ENCODE measurements around the gene SMOC1. TPM values are rescaled to one million over a fixed set of nuclear protein-coding genes. Genes with fewer than 3 reads are reported as not detected.

SMOC1 gene
- total and polyA plus RNA-seq, 2 donors = 0.19 to 0.71 TPM

- Histone ChIP-seq H3K4me1 (ENCODE audit: control insufficient read depth in 2 of 2, insufficient read depth in 2 of 2, low read length in 2 of 2) (no peaks in the 10 kb centered on the region), H3K4me3 (ENCODE audit: low read length in 2 of 2) (no peak overlapping the region), H3K27ac (ENCODE audit: low read depth in 1 of 2, low read length in 1 of 2) (no peak overlapping the region), H3K9me3 (ENCODE audit: control insufficient read depth in 2 of 2, insufficient read depth in 1 of 2, low read length in 1 of 2) (no peaks in the 10 kb centered on the region), H3K27me3 (ENCODE audit: control insufficient read depth in 2 of 2, insufficient read depth in 1 of 2, low read length in 1 of 2) (peaks cover 0 to 7% of the 10 kb centered on the region in 2 donors), H3K36me3 (ENCODE audit: control insufficient read depth in 2 of 2, insufficient read depth in 2 of 2, low read length in 1 of 2) (no peaks in the 10 kb centered on the region)
- no peak for DNase-seq (ENCODE audit: low read depth in 6 of 9, low spot score in 9 of 9)
- WGBS = 84% methylated on average over 8 of the region's 8 CpGs
These were observed 20.4 kb upstream of the SMOC1 start for GRCh38 chr14:69858801-69859200.

GRCh38 chr14:69859591-69859990 is 19.6 kb upstream of the SMOC1 start:
- 94% methylated on average over 14 of the region's 14 CpGs for WGBS
- Histone ChIP-seq H3K27ac (ENCODE audit: low read depth in 1 of 2, low read length in 1 of 2) (no peak overlapping the region), H3K27me3 (ENCODE audit: control insufficient read depth in 2 of 2, insufficient read depth in 1 of 2, low read length in 1 of 2) (peaks cover 0 to 7% of the 10 kb centered on the region in 2 donors), H3K4me3 (ENCODE audit: low read length in 2 of 2) (no peak overlapping the region), H3K9me3 (ENCODE audit: control insufficient read depth in 2 of 2, insufficient read depth in 1 of 2, low read length in 1 of 2) (no peaks in the 10 kb centered on the region), H3K36me3 (ENCODE audit: control insufficient read depth in 2 of 2, insufficient read depth in 2 of 2, low read length in 1 of 2) (no peaks in the 10 kb centered on the region), H3K4me1 (ENCODE audit: control insufficient read depth in 2 of 2, insufficient read depth in 2 of 2, low read length in 2 of 2) (no peaks in the 10 kb centered on the region)
- DNase-seq (ENCODE audit: low read depth in 6 of 9, low spot score in 9 of 9) = no peak

GRCh38 chr14:69860221-69860620 is 19.0 kb upstream of the SMOC1 start:
- no peaks in the 10 kb centered on the region for H3K36me3 ChIP-seq (ENCODE audit: control insufficient read depth in 2 of 2, insufficient read depth in 2 of 2, low read length in 1 of 2)
- H3K27me3 ChIP-seq (ENCODE audit: control insufficient read depth in 2 of 2, insufficient read depth in 1 of 2, low read length in 1 of 2) = peaks cover 0 to 7% of the 10 kb centered on the region in 2 donors
- DNase-seq (ENCODE audit: low read depth in 6 of 9, low spot score in 9 of 9) = no peak
- H3K27ac ChIP-seq (ENCODE audit: low read depth in 1 of 2, low read length in 1 of 2) = no peak overlapping the region
- 78% methylated on average over 12 of the region's 12 CpGs for WGBS
- no peaks in the 10 kb centered on the region for H3K4me1 ChIP-seq (ENCODE audit: control insufficient read depth in 2 of 2, insufficient read depth in 2 of 2, low read length in 2 of 2)
- H3K9me3 ChIP-seq (ENCODE audit: control insufficient read depth in 2 of 2, insufficient read depth in 1 of 2, low read length in 1 of 2) = no peaks in the 10 kb centered on the region
- no peak overlapping the region for H3K4me3 ChIP-seq (ENCODE audit: low read length in 2 of 2)

GRCh38 chr14:69861025-69861569 is 18.1 kb upstream of the SMOC1 start:
- Histone ChIP-seq H3K4me1 (ENCODE audit: control insufficient read depth in 2 of 2, insufficient read depth in 2 of 2, low read length in 2 of 2) (no peaks in the 10 kb centered on the region), H3K9me3 (ENCODE audit: control insufficient read depth in 2 of 2, insufficient read depth in 1 of 2, low read length in 1 of 2) (peaks cover 0 to 6% of the 10 kb centered on the region in 2 donors), H3K4me3 (ENCODE audit: low read length in 2 of 2) (no peak overlapping the region), H3K27ac (ENCODE audit: low read depth in 1 of 2, low read length in 1 of 2) (no peak overlapping the region), H3K27me3 (ENCODE audit: control insufficient read depth in 2 of 2, insufficient read depth in 1 of 2, low read length in 1 of 2) (peaks cover 0 to 7% of the 10 kb centered on the region in 2 donors), H3K36me3 (ENCODE audit: control insufficient read depth in 2 of 2, insufficient read depth in 2 of 2, low read length in 1 of 2) (no peaks in the 10 kb centered on the region)
- 98% methylated on average over 3 of the region's 3 CpGs for WGBS
- DNase-seq (ENCODE audit: low read depth in 6 of 9, low spot score in 9 of 9) = no peak

- peaks cover 0 to 6% of the 10 kb centered on the region in 2 donors for H3K9me3 ChIP-seq (ENCODE audit: control insufficient read depth in 2 of 2, insufficient read depth in 1 of 2, low read length in 1 of 2)
- H3K36me3 ChIP-seq (ENCODE audit: control insufficient read depth in 2 of 2, insufficient read depth in 2 of 2, low read length in 1 of 2) = no peaks in the 10 kb centered on the region
- 94% methylated on average over 4 of the region's 4 CpGs for WGBS
- H3K4me1 ChIP-seq (ENCODE audit: control insufficient read depth in 2 of 2, insufficient read depth in 2 of 2, low read length in 2 of 2) = no peaks in the 10 kb centered on the region
- no peak overlapping the region for H3K4me3 ChIP-seq (ENCODE audit: low read length in 2 of 2)
- H3K27ac ChIP-seq (ENCODE audit: low read depth in 1 of 2, low read length in 1 of 2) = no peak overlapping the region
- H3K27me3 ChIP-seq (ENCODE audit: control insufficient read depth in 2 of 2, insufficient read depth in 1 of 2, low read length in 1 of 2) = peaks cover 0 to 7% of the 10 kb centered on the region in 2 donors
- no peak for DNase-seq (ENCODE audit: low read depth in 6 of 9, low spot score in 9 of 9)
These were observed 16.1 kb upstream of the SMOC1 start for GRCh38 chr14:69863083-69863482.

GRCh38 chr14:69865701-69866365 is 13.4 kb upstream of the SMOC1 start:
- DNase-seq (ENCODE audit: low read depth in 6 of 9, low spot score in 9 of 9) = no peak
- H3K4me1 ChIP-seq (ENCODE audit: control insufficient read depth in 2 of 2, insufficient read depth in 2 of 2, low read length in 2 of 2) = no peaks in the 10 kb centered on the region
- no peaks in the 10 kb centered on the region for H3K36me3 ChIP-seq (ENCODE audit: control insufficient read depth in 2 of 2, insufficient read depth in 2 of 2, low read length in 1 of 2)
- H3K27ac ChIP-seq (ENCODE audit: low read depth in 1 of 2, low read length in 1 of 2) = no peak overlapping the region
- peaks cover 0 to 6% of the 10 kb centered on the region in 2 donors for H3K9me3 ChIP-seq (ENCODE audit: control insufficient read depth in 2 of 2, insufficient read depth in 1 of 2, low read length in 1 of 2)
- no peaks in the 10 kb centered on the region for H3K27me3 ChIP-seq (ENCODE audit: control insufficient read depth in 2 of 2, insufficient read depth in 1 of 2, low read length in 1 of 2)
- 90% methylated on average over 8 of the region's 8 CpGs for WGBS
- no peak overlapping the region for H3K4me3 ChIP-seq (ENCODE audit: low read length in 2 of 2)

GRCh38 chr14:69868363-69868963 is 10.8 kb upstream of the SMOC1 start:
- no peaks in the 10 kb centered on the region for H3K4me1 ChIP-seq (ENCODE audit: control insufficient read depth in 2 of 2, insufficient read depth in 2 of 2, low read length in 2 of 2)
- H3K27ac ChIP-seq (ENCODE audit: low read depth in 1 of 2, low read length in 1 of 2) = no peak overlapping the region
- H3K27me3 ChIP-seq (ENCODE audit: control insufficient read depth in 2 of 2, insufficient read depth in 1 of 2, low read length in 1 of 2) = peaks cover 0 to 5% of the 10 kb centered on the region in 2 donors
- no peaks in the 10 kb centered on the region for H3K36me3 ChIP-seq (ENCODE audit: control insufficient read depth in 2 of 2, insufficient read depth in 2 of 2, low read length in 1 of 2)
- no peak for DNase-seq (ENCODE audit: low read depth in 6 of 9, low spot score in 9 of 9)
- 93% methylated on average over 5 of the region's 5 CpGs for WGBS
- H3K9me3 ChIP-seq (ENCODE audit: control insufficient read depth in 2 of 2, insufficient read depth in 1 of 2, low read length in 1 of 2) = peaks cover 0 to 6% of the 10 kb centered on the region in 2 donors
- H3K4me3 ChIP-seq (ENCODE audit: low read length in 2 of 2) = no peak overlapping the region

GRCh38 chr14:69870613-69871012 is 8.6 kb upstream of the SMOC1 start:
- no peaks in the 10 kb centered on the region for H3K4me1 ChIP-seq (ENCODE audit: control insufficient read depth in 2 of 2, insufficient read depth in 2 of 2, low read length in 2 of 2)
- H3K27me3 ChIP-seq (ENCODE audit: control insufficient read depth in 2 of 2, insufficient read depth in 1 of 2, low read length in 1 of 2) = peaks cover 0 to 5% of the 10 kb centered on the region in 2 donors
- H3K9me3 ChIP-seq (ENCODE audit: control insufficient read depth in 2 of 2, insufficient read depth in 1 of 2, low read length in 1 of 2) = peaks cover 0 to 4% of the 10 kb centered on the region in 2 donors
- 90% methylated on average over 2 of the region's 2 CpGs for WGBS
- no peak overlapping the region for H3K4me3 ChIP-seq (ENCODE audit: low read length in 2 of 2)
- no peaks in the 10 kb centered on the region for H3K36me3 ChIP-seq (ENCODE audit: control insufficient read depth in 2 of 2, insufficient read depth in 2 of 2, low read length in 1 of 2)
- DNase-seq (ENCODE audit: low read depth in 6 of 9, low spot score in 9 of 9) = no peak
- no peak overlapping the region for H3K27ac ChIP-seq (ENCODE audit: low read depth in 1 of 2, low read length in 1 of 2)

Data from thymus (tissue), 11 donors.